Spleen (tissue), 7 donors: ENCODE measurements around the gene MED13.

Experiments
- CTCF ChIP-seq, 11 experiments: fragments of 200-600 bp in 7 of 11; fragments of 450-650 bp in 4 of 11; sonication (generic) in 4 of 11; IDR thresholded peaks in 8 of 11; conservative IDR thresholded peaks in 3 of 11; 1 replicate in 7 of 11; 2 replicates in 4 of 11; pipeline versions ENCODE4 v1.4.0 to v1.8.0; 2016 to 2021; ENCODE audit warnings: antibody characterized with exemption in 11 of 11, inconsistent platforms in 4 of 11, mild to moderate bottlenecking in 1 of 11
- POLR2AphosphoS5 ChIP-seq, 3 donors: sonication (generic); formaldehyde crosslinking; IDR thresholded peaks; one replicate each; pipeline ENCODE4 v1.5.1; 2017; ENCODE audit warnings: antibody characterized with exemption in 3 of 3
- donor health status: DM: no; HTN: no; CAD: no; lungs with moderate emphysema.
- donor health status: DM: no; HTN: no; CAD: no.
- donor health status: DM: no; HTN: no; CAD: no.

GRCh38 chr17:61984821-61985220 is 80.3 kb downstream of the MED13 start:
- TF ChIP-seq CTCF (IDR thresholded peaks at IDR 0.05 in 8 of 11, conservative IDR thresholded peaks at IDR 0.05 in 3 of 11) (no peak), POLR2AphosphoS5 (IDR thresholded peaks at IDR 0.05) (no peak)
